HG03575 (cell line): ENCODE measurements around the gene PCDHB14.
"Not testable (repeated sequence)": the region's sequence is repeated elsewhere in the genome, so short reads cannot be mapped to it uniquely, and the experiment has no call there.

Experiments
- ATAC-seq: cut with Tn5 transposase; IDR thresholded peaks from one replicate; pipeline ENCODE4 v1.9.1; 2021; ENCODE audit not compliant: unreplicated experiment, insufficient number of reproducible peaks, low FRiP score; ENCODE audit errors: extremely low read depth

PCDHB14 gene

GRCh38 chr5:141201646-141202045 lies 21.5 kb upstream of the PCDHB14 start:
- not testable (repeated sequence) for ATAC-seq

DNA sequence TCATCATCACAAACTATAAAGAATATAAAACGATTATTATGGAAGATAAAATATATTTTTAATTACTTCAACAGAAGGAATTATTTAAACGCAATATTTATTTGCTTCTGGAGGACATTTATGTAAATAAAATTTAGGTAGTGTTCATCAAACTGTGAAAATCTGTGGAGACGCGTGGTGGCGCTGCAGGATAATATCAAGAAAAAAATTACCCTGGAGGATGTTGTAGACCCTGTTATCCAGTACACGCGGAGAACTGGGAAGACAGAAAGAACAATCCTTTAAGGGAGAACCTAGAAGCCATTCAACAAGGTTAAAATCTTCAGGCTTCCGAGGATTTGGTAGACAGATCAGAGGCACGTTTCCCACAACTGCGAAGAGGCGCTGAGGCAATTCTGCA lies 14.7 kb upstream of the PCDHB14 start, which contains the start of gene PCDHB12:
TSS of gene PCDHB12 (plus strand) at position 242 of the 400 bp plus-strand sequence. CDS start 189 bp downstream, outside the sequence.
- no peak for ATAC-seq

DNA sequence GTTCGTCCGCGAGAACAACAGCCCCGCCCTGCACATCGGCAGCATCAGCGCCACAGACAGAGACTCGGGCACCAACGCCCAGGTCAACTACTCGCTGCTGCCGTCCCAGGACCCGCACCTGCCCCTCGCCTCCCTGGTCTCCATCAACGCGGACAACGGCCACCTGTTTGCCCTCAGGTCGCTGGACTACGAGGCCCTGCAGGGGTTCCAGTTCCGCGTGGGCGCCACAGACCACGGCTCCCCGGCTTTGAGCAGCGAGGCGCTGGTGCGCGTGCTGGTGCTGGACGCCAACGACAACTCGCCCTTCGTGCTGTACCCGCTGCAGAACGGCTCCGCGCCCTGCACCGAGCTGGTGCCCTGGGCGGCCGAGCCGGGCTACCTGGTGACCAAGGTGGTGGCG lies 12.9 kb upstream of the PCDHB14 start:
- not testable (repeated sequence) for ATAC-seq

DNA sequence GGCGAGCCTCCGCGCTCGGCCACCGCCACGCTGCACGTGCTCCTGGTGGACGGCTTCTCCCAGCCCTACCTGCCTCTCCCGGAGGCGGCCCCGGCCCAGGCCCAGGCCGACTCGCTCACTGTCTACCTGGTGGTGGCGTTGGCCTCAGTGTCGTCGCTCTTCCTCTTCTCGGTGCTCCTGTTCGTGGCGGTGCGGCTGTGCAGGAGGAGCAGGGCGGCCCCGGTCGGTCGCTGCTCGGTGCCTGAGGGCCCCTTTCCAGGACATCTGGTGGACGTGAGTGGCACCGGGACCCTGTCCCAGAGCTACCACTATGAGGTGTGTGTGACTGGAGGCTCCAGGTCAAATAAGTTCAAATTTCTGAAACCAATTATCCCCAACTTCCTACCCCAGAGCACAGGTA lies 12.3 kb upstream of the PCDHB14 start:
- not testable (repeated sequence) for ATAC-seq

DNA sequence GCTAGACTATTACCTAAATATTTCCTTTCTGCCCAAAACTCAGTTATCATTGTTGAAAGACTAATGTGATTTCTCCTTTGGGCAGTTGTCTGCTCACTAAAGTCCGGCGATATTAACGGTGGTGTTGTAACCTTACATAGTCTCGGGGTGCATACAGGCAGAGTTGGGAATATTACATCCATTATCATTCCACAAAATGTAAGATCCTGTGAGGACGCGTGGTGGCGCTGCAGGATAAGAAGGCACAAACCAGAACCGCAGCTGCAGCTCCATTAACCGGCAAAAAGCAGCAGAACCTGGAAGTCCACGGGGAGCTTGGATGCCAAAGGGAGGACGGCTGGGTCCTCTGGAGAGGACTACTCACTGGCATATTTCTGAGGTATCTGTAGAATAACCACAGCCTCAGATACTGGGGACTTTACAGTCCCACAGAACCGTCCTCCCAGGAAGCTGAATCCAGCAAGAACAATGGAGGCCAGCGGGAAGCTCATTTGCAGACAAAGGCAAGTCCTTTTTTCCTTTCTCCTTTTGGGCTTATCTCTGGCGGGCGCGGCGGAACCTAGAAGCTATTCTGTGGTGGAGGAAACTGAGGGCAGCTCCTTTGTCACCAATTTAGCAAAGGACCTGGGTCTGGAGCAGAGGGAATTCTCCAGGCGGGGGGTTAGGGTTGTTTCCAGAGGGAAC lies 9.3 kb upstream of the PCDHB14 start, which contains the start of gene PCDHB13:
TSS of gene PCDHB13 (plus strand) at position 264 of the 684 bp plus-strand sequence. CDS start at position 469, 205 bp downstream.
- ATAC-seq: not testable (repeated sequence)

GRCh38 chr5:141214583-141214982 lies 8.6 kb upstream of the PCDHB14 start:
- not testable (repeated sequence) for ATAC-seq

- not testable (repeated sequence) for ATAC-seq
These were observed 7.6 kb upstream of the PCDHB14 start for GRCh38 chr5:141215504-141215903.

GRCh38 chr5:141216035-141216434 lies 7.1 kb upstream of the PCDHB14 start:
- ATAC-seq: not testable (repeated sequence)

DNA sequence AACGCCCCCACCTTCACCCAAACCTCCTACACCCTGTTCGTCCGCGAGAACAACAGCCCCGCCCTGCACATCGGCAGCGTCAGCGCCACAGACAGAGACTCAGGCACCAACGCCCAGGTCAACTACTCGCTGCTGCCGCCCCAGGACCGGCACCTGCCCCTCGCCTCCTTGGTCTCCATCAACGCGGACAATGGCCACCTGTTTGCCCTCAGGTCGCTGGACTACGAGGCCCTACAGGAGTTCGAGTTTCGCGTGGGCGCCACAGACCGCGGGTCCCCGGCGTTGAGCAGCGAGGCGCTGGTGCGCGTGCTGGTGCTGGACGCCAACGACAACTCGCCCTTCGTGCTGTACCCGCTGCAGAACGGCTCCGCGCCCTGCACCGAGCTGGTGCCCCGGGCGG lies 1.7 kb downstream of the PCDHB14 start:
- ATAC-seq: not testable (repeated sequence)

DNA sequence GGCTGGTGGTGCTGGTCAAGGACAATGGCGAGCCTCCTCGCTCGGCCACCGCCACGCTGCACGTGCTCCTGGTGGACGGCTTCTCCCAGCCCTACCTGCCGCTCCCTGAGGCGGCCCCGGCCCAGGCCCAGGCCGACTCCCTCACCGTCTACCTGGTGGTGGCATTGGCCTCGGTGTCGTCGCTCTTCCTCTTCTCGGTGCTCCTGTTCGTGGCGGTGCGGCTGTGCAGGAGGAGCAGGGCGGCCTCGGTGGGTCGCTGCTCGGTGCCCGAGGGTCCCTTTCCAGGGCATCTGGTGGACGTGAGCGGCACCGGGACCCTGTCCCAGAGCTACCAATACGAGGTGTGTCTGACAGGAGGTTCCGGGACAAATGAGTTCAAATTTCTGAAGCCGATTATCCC lies 2.3 kb downstream of the PCDHB14 start:
- ATAC-seq: not testable (repeated sequence)

GRCh38 chr5:141234109-141234667 lies 11.0 kb downstream of the PCDHB14 start:
- ATAC-seq: no peak

DNA sequence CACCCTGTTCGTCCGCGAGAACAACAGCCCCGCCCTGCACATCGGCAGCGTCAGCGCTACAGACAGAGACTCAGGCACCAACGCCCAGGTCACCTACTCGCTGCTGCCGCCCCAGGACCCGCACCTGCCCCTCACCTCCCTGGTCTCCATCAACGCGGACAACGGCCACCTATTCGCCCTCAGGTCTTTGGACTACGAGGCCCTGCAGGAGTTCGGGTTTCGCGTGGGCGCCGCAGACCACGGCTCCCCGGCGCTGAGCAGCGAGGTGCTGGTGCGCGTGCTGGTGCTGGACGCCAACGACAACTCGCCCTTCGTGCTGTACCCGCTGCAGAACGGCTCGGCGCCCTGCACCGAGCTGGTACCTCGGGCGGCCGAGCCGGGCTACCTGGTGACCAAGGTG lies 12.8 kb downstream of the PCDHB14 start:
- not testable (repeated sequence) for ATAC-seq

DNA sequence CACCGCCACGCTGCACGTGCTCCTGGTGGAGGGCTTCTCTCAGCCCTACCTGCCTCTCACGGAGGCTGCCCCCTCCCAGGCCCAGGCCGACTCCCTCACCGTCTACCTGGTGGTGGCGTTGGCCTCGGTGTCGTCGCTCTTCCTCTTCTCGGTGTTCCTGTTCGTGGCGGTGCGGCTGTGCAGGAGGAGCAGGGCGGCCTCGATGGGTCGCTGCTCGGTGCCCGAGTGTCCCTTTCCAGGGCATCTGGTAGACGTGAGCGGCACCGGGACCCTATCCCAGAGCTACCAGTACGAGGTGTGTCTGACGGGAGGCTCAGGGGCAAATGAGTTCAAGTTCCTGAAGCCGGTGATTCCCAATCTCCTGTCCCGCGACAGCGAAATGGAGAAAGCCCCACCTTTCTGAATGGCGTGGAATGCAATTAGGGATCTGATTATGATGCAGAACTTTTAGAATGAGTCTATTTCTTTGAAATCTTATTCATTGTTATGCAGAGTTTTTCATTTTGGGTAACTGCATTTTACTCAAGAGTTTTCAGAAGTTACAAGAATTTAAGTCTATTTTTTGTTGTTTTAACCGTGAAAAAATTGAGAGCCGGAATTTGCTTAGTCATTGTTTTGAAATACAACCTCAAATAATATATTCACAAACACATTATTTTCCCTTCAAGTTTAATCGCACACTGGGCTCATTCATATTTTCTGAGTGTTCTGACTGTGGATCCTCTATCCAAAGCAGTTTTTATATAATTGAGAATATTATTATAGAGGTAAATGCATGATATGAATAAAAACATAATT lies 13.6 kb downstream of the PCDHB14 start:
- ATAC-seq: no peak

DNA sequence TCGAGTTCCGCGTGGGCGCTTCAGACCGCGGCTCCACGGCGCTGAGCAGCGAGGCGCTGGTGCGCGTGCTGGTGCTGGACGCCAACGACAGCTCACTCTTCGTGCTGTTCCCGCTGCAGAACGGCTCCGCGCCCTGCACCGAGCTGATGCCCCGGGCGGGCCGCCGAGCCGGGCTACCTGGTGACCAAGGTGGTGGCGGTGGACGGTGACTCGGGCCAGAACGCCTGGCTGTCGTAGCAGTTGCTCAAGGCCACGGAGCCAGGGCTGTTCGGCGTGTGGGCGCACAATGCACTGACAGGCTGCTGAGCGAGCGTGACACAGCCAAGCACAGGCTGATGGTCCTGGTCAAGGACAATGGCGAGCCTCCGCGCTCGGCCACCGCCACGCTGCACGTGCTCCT lies 18.4 kb downstream of the PCDHB14 start:
- ATAC-seq: no peak

DNA sequence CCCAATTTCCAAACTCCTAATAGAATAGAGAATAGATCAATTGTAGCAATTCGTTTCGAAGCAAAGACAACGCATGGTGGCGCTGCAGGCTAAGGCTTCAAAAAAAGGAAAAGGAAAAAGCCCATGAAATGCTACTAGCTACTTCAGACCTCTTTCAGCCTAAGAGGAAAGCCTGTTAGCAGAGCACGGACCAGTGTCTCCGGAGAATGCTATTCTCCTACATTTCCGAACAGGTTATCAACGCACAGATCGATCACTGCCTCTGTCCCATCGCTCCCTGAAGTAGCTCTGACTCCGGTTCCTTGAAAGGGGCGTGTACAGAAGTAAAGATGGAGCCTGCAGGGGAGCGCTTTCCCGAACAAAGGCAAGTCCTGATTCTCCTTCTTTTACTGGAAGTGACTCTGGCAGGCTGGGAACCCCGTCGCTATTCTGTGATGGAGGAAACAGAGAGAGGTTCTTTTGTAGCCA lies 22.1 kb downstream of the PCDHB14 start, which contains the start of gene PCDHB15:
TSS of gene PCDHB15 (plus strand) at position 146 of the 468 bp plus-strand sequence. CDS start at position 330, 184 bp downstream.
- no peak for ATAC-seq

DNA sequence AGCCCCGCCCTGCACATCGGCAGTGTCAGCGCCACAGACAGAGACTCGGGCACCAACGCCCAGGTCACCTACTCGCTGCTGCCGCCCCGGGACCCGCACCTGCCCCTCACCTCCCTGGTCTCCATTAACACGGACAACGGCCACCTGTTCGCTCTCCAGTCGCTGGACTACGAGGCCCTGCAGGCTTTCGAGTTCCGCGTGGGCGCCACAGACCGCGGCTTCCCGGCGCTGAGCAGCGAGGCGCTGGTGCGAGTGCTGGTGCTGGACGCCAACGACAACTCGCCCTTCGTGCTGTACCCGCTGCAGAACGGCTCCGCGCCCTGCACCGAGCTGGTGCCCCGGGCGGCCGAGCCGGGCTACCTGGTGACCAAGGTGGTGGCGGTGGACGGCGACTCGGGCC lies 23.8 kb downstream of the PCDHB14 start:
- ATAC-seq: not testable (repeated sequence)

DNA sequence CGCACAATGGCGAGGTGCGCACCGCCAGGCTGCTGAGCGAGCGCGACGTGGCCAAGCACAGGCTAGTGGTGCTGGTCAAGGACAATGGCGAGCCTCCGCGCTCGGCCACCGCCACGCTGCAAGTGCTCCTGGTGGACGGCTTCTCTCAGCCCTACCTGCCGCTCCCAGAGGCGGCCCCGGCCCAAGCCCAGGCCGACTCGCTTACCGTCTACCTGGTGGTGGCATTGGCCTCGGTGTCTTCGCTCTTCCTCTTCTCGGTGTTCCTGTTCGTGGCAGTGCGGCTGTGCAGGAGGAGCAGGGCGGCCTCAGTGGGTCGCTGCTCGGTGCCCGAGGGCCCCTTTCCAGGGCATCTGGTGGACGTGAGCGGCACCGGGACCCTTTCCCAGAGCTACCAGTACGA lies 24.3 kb downstream of the PCDHB14 start:
- ATAC-seq: not testable (repeated sequence)

- ATAC-seq: no peak
These were observed 27.4 kb downstream of the PCDHB14 start for GRCh38 chr5:141250576-141250975.

GRCh38 chr5:141258464-141258863 lies 35.3 kb downstream of the PCDHB14 start:
- no peak for ATAC-seq
